ENCODE results near the gene KCNIP3.

DNA sequence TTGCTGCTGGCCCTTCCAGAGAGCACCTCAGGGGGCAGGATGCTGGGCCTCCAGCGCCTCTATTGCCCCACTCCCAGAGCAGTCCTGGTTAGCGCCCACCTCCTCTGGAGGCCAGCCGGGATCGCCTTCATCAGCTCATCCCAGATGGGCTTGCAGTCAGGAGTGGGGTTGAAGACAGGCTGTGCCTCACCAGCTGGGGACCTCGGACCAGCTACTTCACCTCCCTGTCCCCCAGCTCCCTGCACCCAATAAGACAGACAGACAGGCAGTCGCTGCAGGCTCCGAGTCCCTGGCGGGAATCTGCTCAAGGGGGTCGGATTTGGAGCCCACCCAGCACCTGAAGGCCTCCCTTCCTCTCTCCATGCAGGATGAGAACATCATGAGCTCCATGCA, 86.5 kb downstream of the KCNIP3 start:
- TF ChIP-seq RXRA (IDR thresholded peaks at IDR 0.05), result no peak
- TF ChIP-seq CTCF (IDR thresholded peaks at IDR 0.05; ENCODE audit: low read depth, low read length, missing input control), result no peak
- TF ChIP-seq, protein P1, sequence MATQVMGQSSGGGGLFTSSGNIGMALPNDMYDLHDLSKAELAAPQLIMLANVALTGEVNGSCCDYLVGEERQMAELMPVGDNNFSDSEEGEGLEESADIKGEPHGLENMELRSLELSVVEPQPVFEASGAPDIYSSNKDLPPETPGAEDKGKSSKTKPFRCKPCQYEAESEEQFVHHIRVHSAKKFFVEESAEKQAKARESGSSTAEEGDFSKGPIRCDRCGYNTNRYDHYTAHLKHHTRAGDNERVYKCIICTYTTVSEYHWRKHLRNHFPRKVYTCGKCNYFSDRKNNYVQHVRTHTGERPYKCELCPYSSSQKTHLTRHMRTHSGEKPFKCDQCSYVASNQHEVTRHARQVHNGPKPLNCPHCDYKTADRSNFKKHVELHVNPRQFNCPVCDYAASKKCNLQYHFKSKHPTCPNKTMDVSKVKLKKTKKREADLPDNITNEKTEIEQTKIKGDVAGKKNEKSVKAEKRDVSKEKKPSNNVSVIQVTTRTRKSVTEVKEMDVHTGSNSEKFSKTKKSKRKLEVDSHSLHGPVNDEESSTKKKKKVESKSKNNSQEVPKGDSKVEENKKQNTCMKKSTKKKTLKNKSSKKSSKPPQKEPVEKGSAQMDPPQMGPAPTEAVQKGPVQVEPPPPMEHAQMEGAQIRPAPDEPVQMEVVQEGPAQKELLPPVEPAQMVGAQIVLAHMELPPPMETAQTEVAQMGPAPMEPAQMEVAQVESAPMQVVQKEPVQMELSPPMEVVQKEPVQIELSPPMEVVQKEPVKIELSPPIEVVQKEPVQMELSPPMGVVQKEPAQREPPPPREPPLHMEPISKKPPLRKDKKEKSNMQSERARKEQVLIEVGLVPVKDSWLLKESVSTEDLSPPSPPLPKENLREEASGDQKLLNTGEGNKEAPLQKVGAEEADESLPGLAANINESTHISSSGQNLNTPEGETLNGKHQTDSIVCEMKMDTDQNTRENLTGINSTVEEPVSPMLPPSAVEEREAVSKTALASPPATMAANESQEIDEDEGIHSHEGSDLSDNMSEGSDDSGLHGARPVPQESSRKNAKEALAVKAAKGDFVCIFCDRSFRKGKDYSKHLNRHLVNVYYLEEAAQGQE (IDR thresholded peaks at IDR 0.05), result no peak
- no peak for TF ChIP-seq RAD21 (IDR thresholded peaks at IDR 0.05)
- TF ChIP-seq, protein P2, sequence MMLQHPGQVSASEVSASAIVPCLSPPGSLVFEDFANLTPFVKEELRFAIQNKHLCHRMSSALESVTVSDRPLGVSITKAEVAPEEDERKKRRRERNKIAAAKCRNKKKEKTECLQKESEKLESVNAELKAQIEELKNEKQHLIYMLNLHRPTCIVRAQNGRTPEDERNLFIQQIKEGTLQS (IDR thresholded peaks at IDR 0.05), result no peak

All from liver (tissue), 3 donors.